NB4 (cell line): ENCODE data around the gene CEMIP.

Source experiments
- POLR2A ChIP-seq: IDR thresholded peaks from 2 replicates; pipeline ENCODE4 v1.6.1; 2011; ENCODE audit warnings: mild to moderate bottlenecking; ENCODE audit not compliant: insufficient read length; ENCODE audit errors: extremely low read depth
- TF ChIP-seq, protein P1 (sequence below): IDR thresholded peaks from one replicate; pipeline ENCODE4 v1.5.1; 2012; ENCODE audit warnings: low read depth, low read length
- TF ChIP-seq, protein P2 (sequence below): IDR thresholded peaks from 2 replicates; pipeline ENCODE4 v1.6.1; 2011; ENCODE audit warnings: low read depth, low read length

DNA sequence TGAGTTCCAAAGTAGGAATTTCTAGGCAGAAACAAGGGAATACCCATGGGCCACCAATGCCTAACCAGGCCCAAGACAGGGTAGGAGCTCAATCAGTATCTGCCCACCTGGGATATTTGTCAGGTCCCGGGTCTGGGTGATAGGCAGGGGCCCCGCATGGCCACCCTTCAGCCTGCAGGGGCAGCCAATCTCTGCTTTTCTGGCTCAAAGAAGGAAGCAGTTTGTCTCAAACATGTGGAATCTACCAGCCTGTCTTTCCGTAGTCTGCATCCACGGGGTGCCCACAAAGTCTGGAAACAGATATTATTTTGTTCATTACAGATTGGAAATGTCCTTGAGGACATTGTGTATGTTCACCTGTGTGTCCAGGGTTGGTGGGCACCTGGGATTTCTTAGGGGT lies 56.2 kb downstream of the CEMIP start:
- TF ChIP-seq, protein P1, sequence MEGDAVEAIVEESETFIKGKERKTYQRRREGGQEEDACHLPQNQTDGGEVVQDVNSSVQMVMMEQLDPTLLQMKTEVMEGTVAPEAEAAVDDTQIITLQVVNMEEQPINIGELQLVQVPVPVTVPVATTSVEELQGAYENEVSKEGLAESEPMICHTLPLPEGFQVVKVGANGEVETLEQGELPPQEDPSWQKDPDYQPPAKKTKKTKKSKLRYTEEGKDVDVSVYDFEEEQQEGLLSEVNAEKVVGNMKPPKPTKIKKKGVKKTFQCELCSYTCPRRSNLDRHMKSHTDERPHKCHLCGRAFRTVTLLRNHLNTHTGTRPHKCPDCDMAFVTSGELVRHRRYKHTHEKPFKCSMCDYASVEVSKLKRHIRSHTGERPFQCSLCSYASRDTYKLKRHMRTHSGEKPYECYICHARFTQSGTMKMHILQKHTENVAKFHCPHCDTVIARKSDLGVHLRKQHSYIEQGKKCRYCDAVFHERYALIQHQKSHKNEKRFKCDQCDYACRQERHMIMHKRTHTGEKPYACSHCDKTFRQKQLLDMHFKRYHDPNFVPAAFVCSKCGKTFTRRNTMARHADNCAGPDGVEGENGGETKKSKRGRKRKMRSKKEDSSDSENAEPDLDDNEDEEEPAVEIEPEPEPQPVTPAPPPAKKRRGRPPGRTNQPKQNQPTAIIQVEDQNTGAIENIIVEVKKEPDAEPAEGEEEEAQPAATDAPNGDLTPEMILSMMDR = no peak
- TF ChIP-seq, protein P2, sequence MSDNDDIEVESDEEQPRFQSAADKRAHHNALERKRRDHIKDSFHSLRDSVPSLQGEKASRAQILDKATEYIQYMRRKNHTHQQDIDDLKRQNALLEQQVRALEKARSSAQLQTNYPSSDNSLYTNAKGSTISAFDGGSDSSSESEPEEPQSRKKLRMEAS = no peak
- TF ChIP-seq POLR2A = no peak
